ENCODE results near the gene SKAP1.

GRCh38 chr17:48113201-48113676 lies 316.8 kb downstream of the SKAP1 start:
- TF ChIP-seq CTCF (IDR thresholded peaks at IDR 0.05): no peak
- peak in 1 of 3 donors; percentile 13 for TF ChIP-seq POLR2AphosphoS5 (IDR thresholded peaks at IDR 0.05)
- no peak for TF ChIP-seq POLR2A (IDR thresholded peaks at IDR 0.05)
- no peak for TF ChIP-seq EP300 (IDR thresholded peaks at IDR 0.05)

Data from stomach (tissue), 4 donors.